SK-N-MC (cell line): ENCODE results near the gene ZDHHC11.

Experiments
- EZH2 ChIP-seq: fragments of 200-600 bp; sonication (generic); IDR thresholded peaks from one replicate; pipeline ENCODE4 v1.6.1; 2017; ENCODE audit warnings: antibody characterized with exemption
- FOXP2 ChIP-seq: optimal IDR thresholded peaks from 2 replicates; pipeline ENCODE3; 2011; ENCODE audit warnings: mild to moderate bottlenecking, moderate library complexity; ENCODE audit not compliant: insufficient read depth; ENCODE audit errors: extremely low read length, control extremely low read depth
- POLR2AphosphoS5 ChIP-seq: IDR thresholded peaks from 2 replicates; pipeline ENCODE4 v1.6.1; 2012; ENCODE audit warnings: mild to moderate bottlenecking, low read depth, low read length, borderline replicate concordance

GRCh38 chr5:872301-872700 lies 21.5 kb upstream of the ZDHHC11 start:
- no peak for TF ChIP-seq EZH2
- no peak for TF ChIP-seq POLR2AphosphoS5
- no peak for TF ChIP-seq FOXP2
